CD14-positive monocyte (primary cell): ENCODE results near the gene EME2. TPM values are rescaled to one million over a fixed set of nuclear protein-coding genes. Genes with fewer than 3 reads are reported as not detected.
A peak's percentile ranks its signal among the peaks of the same experiment; 100 is the strongest.

Experiments used
- DNase-seq, 3 donors: peaks; one replicate each; pipeline ENCODE4 v3.0.0-alpha.2; 2011 to 2022
- H2AFZ ChIP-seq: 2 replicates; pipeline ENCODE4 v1.6.0; 2012; ENCODE audit warnings: mild to moderate bottlenecking, low read depth, low read length, inconsistent platforms; ENCODE audit not compliant: insufficient read depth, poor library complexity, severe bottlenecking
- H3K27ac ChIP-seq, 2 donors: 1 replicate in 1 of 2; 2 replicates in 1 of 2; pipeline ENCODE4 v1.5.1; 2012 to 2013; ENCODE audit warnings: low read length in 2 of 2, control low read depth in 1 of 2, inconsistent platforms in 1 of 2, low read depth in 1 of 2, mild to moderate bottlenecking in 1 of 2
- H3K27me3 ChIP-seq, 2 donors: one replicate each; pipeline versions ENCODE4 v1.6.0 to v1.6.1; 2011 to 2013; ENCODE audit warnings: low read length in 2 of 2; ENCODE audit not compliant: control insufficient read depth in 2 of 2, insufficient read depth in 2 of 2
- H3K36me3 ChIP-seq, 2 donors: replicated peaks in 1 of 2; 1 replicate in 1 of 2; 2 replicates in 1 of 2; pipeline versions ENCODE4 v1.5.1 to v1.6.1; 2012 to 2013; ENCODE audit warnings: low read length in 2 of 2, control low read depth in 1 of 2, inconsistent platforms in 1 of 2, mild to moderate bottlenecking in 1 of 2; ENCODE audit not compliant: insufficient read depth in 2 of 2, control insufficient read depth in 1 of 2
- H3K4me1 ChIP-seq, 2 donors: 1 replicate in 1 of 2; 2 replicates in 1 of 2; pipeline versions ENCODE4 v1.5.1 to v1.6.1; 2012 to 2013; ENCODE audit warnings: low read length in 2 of 2, control low read depth in 1 of 2, inconsistent platforms in 1 of 2, mild to moderate bottlenecking in 1 of 2, moderate library complexity in 1 of 2; ENCODE audit not compliant: insufficient read depth in 2 of 2, control insufficient read depth in 1 of 2
- H3K4me2 ChIP-seq: replicated peaks from 2 replicates; pipeline ENCODE3; 2012; ENCODE audit warnings: low read length, moderate library complexity, mild to moderate bottlenecking; ENCODE audit not compliant: poor library complexity, severe bottlenecking; ENCODE audit errors: extremely low read depth
- H3K4me3 ChIP-seq, 3 experiments: fragments of 200-600 bp in 1 of 3; sonication (generic) in 1 of 3; replicated peaks in 1 of 3; 1 replicate in 2 of 3; 2 replicates in 1 of 3; pipeline ENCODE4 v1.5.1; 2011 to 2013; ENCODE audit warnings: low read length in 3 of 3, mild to moderate bottlenecking in 3 of 3, control low read depth in 2 of 3, low read depth in 2 of 3, inconsistent platforms in 1 of 3, moderate library complexity in 1 of 3
- H3K79me2 ChIP-seq: 2 replicates; pipeline ENCODE4 v1.6.0; 2012; ENCODE audit warnings: mild to moderate bottlenecking, control low read depth, inconsistent platforms, low read length, moderate library complexity; ENCODE audit not compliant: insufficient read depth
- H3K9ac ChIP-seq: 2 replicates; pipeline ENCODE4 v1.6.0; 2017; ENCODE audit warnings: low read length, mild to moderate bottlenecking; ENCODE audit not compliant: insufficient read depth, poor library complexity, severe bottlenecking
- H3K9me3 ChIP-seq, 2 donors: replicated peaks in 1 of 2; 1 replicate in 1 of 2; 2 replicates in 1 of 2; pipeline versions ENCODE4 v1.5.1 to v1.6.1; 2012 to 2013; ENCODE audit warnings: low read length in 2 of 2, control low read depth in 1 of 2; ENCODE audit not compliant: control insufficient read depth in 1 of 2, insufficient read depth in 1 of 2
- H4K20me1 ChIP-seq: 2 replicates; pipeline ENCODE4 v1.6.0; 2012; ENCODE audit warnings: mild to moderate bottlenecking, low read length, control low read depth, moderate library complexity; ENCODE audit not compliant: insufficient read depth
- H3K27ac Mint-ChIP-seq, 7 donors: one replicate each; pipeline ENCODE4 v1.8.0; 2020; ENCODE audit warnings: mild to moderate bottlenecking in 7 of 7, mixed read lengths in 7 of 7, moderate library complexity in 6 of 7, inconsistent platforms in 2 of 7
- H3K27me3 Mint-ChIP-seq, 3 donors: one replicate each; pipeline ENCODE4 v1.8.0; 2021 to 2022; ENCODE audit warnings: low read depth in 3 of 3, mild to moderate bottlenecking in 3 of 3, mixed read lengths in 3 of 3, moderate library complexity in 3 of 3, inconsistent platforms in 1 of 3
- H3K36me3 Mint-ChIP-seq, 2 donors: one replicate each; pipeline ENCODE4 v1.8.0; 2020; ENCODE audit warnings: mixed read lengths in 2 of 2, inconsistent platforms in 1 of 2, mild to moderate bottlenecking in 1 of 2
- H3K4me1 Mint-ChIP-seq: one replicate; pipeline ENCODE4 v1.8.0; 2020; ENCODE audit warnings: mild to moderate bottlenecking, mixed read lengths
- H3K4me3 Mint-ChIP-seq, 2 donors: one replicate each; pipeline ENCODE4 v1.8.0; 2020; ENCODE audit warnings: mild to moderate bottlenecking in 2 of 2, mixed read lengths in 2 of 2, moderate library complexity in 1 of 2
- H3K9me3 Mint-ChIP-seq, 7 donors: one replicate each; pipeline ENCODE4 v1.8.0; 2020 to 2022; ENCODE audit warnings: mixed read lengths in 7 of 7, mild to moderate bottlenecking in 6 of 7, moderate library complexity in 6 of 7, inconsistent platforms in 2 of 7
- WGBS: methylation state at CpG from one replicate; pipeline ENCODE4 v1.1.5; 2013; ENCODE audit warnings: missing lambda C conversion rate; ENCODE audit not compliant: insufficient coverage; 5-methylcytosine and 5-hydroxymethylcytosine counted together
- intact Hi-C, 2 donors: fragments of 100-400 bp; cut with micrococcal nuclease; formaldehyde crosslinking; loops; one replicate each; pipeline versions ENCODE4 v1.15.0 to v1.15.1; 2023
- polyA plus RNA-seq, 3 donors: library from polyadenylated mRNA; depleted of rRNA in 1 of 3; unstranded in 2 of 3; stranded (reverse) in 1 of 3; fragments of 300-500 nt in 2 of 3; fragments of >200 nt in 1 of 3; fragmentation: Illumina TruSeq in 2 of 3; gene quantifications; 1 replicate in 2 of 3; 2 replicates in 1 of 3; pipeline ENCODE4 v1.2.3, GENCODE V29; 2012 to 2021
- TF ChIP-seq, protein P1 (sequence below): fragments of 200-600 bp; IDR thresholded peaks from one replicate; pipeline ENCODE4 v1.8.0; 2022; ENCODE audit warnings: antibody characterized with exemption, mild to moderate bottlenecking

Gene EME2
- polyA plus RNA-seq, 3 donors, result 0.26 to 36.6 (median 0.48) TPM

DNA sequence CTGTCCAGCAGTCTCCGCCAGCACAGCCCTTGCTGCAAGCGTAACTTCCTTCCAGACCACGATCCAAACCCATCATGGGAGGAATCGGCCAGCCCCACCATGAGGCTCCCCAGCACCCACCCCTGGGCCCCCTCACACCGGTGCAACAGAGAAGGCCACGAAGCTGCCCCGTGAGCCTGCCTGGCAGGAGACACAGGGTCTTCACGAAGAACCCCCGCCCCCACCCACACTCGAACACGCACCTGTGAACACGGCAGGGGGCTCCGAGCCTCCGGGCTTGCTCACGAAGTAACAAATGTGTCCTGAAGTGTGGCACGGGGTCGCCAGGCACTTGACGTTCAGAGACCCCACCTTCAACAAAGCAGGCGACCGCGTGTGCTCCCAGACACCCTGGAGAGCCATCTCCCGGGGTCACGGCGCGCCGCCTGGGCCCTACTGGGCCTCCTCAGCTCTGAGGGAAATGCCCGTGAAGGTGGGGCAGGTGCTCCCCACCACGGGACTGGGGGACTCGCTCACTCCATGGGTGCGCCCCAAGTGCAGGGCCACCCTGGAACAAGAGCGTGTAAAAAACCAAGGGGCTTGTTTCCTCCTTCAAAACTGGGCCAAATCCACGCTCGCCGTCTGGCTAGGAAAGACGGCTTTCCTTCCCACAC, 46.4 kb downstream of the EME2 start:
- TF ChIP-seq, protein P1, sequence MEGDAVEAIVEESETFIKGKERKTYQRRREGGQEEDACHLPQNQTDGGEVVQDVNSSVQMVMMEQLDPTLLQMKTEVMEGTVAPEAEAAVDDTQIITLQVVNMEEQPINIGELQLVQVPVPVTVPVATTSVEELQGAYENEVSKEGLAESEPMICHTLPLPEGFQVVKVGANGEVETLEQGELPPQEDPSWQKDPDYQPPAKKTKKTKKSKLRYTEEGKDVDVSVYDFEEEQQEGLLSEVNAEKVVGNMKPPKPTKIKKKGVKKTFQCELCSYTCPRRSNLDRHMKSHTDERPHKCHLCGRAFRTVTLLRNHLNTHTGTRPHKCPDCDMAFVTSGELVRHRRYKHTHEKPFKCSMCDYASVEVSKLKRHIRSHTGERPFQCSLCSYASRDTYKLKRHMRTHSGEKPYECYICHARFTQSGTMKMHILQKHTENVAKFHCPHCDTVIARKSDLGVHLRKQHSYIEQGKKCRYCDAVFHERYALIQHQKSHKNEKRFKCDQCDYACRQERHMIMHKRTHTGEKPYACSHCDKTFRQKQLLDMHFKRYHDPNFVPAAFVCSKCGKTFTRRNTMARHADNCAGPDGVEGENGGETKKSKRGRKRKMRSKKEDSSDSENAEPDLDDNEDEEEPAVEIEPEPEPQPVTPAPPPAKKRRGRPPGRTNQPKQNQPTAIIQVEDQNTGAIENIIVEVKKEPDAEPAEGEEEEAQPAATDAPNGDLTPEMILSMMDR, result no peak
- peaks cover 47 to 85% of the 10 kb centered on the region in 2 donors for H3K36me3 Mint-ChIP-seq
- H3K4me1 Mint-ChIP-seq, result no peaks in the 10 kb centered on the region
- no peak overlapping the region for H3K4me3 Mint-ChIP-seq
- H2AFZ ChIP-seq, result no peak overlapping the region
- H3K79me2 ChIP-seq, result peaks cover 15% of the 10 kb centered on the region
- no peaks in the 10 kb centered on the region for H3K9me3 Mint-ChIP-seq
- 98% methylated on average over 33 of the region's 35 CpGs for WGBS
- H3K9ac ChIP-seq, result no peak overlapping the region
- no peak overlapping the region for H3K4me3 ChIP-seq
- no peaks in the 10 kb centered on the region for H3K27me3 Mint-ChIP-seq
- H3K9me3 ChIP-seq, result no peaks in the 10 kb centered on the region
- H3K4me2 ChIP-seq, result no peak overlapping the region
- intact Hi-C loops, result no loop called here
- H3K36me3 ChIP-seq, result peaks cover 72 to 87% of the 10 kb centered on the region in 2 donors
- H3K27me3 ChIP-seq, result no peaks in the 10 kb centered on the region
- peaks cover 52% of the 10 kb centered on the region for H4K20me1 ChIP-seq
- no peaks in the 10 kb centered on the region for H3K4me1 ChIP-seq
- H3K27ac Mint-ChIP-seq, result peak overlapping the region in 1 of 7 donors; percentile 57
- DNase-seq, result no peak
- no peak overlapping the region for H3K27ac ChIP-seq

- H3K4me3 ChIP-seq, result no peak overlapping the region
- Mint-ChIP-seq H3K9me3 (no peaks in the 10 kb centered on the region), H3K27ac (peak overlapping the region in 2 of 7 donors; percentile 10 to 57), H3K27me3 (no peaks in the 10 kb centered on the region), H3K36me3 (peaks cover 43 to 86% of the 10 kb centered on the region in 2 donors), H3K4me1 (peaks cover 3% of the 10 kb centered on the region), H3K4me3 (peak overlapping the region in 1 of 2 donors; percentile 6)
- no peak overlapping the region for H2AFZ ChIP-seq
- peaks cover 71 to 81% of the 10 kb centered on the region in 2 donors for H3K36me3 ChIP-seq
- no peaks in the 10 kb centered on the region for H3K27me3 ChIP-seq
- H3K79me2 ChIP-seq, result peaks cover 21% of the 10 kb centered on the region
- WGBS, result 97% methylated on average over 8 of the region's 15 CpGs
- no peaks in the 10 kb centered on the region for H3K9me3 ChIP-seq
- TF ChIP-seq, protein P1, result no peak
- H3K9ac ChIP-seq, result no peak overlapping the region
- no peak overlapping the region for H3K4me2 ChIP-seq
- H3K27ac ChIP-seq, result no peak overlapping the region
- intact Hi-C loops, result no loop called here
- peaks cover 58% of the 10 kb centered on the region for H4K20me1 ChIP-seq
- no peak for DNase-seq
- no peaks in the 10 kb centered on the region for H3K4me1 ChIP-seq
These were observed 47.0 kb downstream of the EME2 start for GRCh38 chr16:1819611-1820010.
